Panc1 (cell line): ENCODE results near the gene PRKG1. TPM values are rescaled to one million over a fixed set of nuclear protein-coding genes. Genes with fewer than 3 reads are reported as not detected.
"Not testable (repeated sequence)": the region's sequence is repeated elsewhere in the genome, so short reads cannot be mapped to it uniquely, and the experiment has no call there.

Source experiments
- ATAC-seq: fragments of 200-7000 bp; cut with Tn5 transposase; 2 replicates; pipeline ENCODE4 v1.9.1; 2020; ENCODE audit warnings: mild to moderate bottlenecking, moderate library complexity
- BruUV-seq: library from RNA; stranded (reverse); fragments of 400-500 nt; replicated peaks from 2 replicates; lab custom pipeline; 2021; lab: Mats Ljungman, UMichigan
- CTCF ChIA-PET: fragments of 300-600 bp; sonication (Branson Sonifier 250); formaldehyde crosslinking; loops from one replicate; lab custom pipeline; 2022; ENCODE audit warnings: antibody characterized with exemption; lab: Charles Lee
- POLR2A ChIA-PET: fragments of 300-600 bp; sonication (Branson Sonifier 250); formaldehyde crosslinking; loops from one replicate; lab custom pipeline; 2022; ENCODE audit warnings: antibody characterized with exemption; lab: Charles Lee
- DNase-seq: peaks from one replicate; pipeline ENCODE4 v3.0.0-alpha.2; 2010; ENCODE audit warnings: low read depth, low spot score
- H3K27ac ChIP-seq: 2 replicates; pipeline ENCODE4 v1.5.1; 2011; ENCODE audit warnings: mild to moderate bottlenecking, low read length, inconsistent platforms
- H3K27me3 ChIP-seq: fragments of 200-500 bp; sonication (Bioruptor generic); 2 replicates; pipeline ENCODE4 v1.6.0; 2014; ENCODE audit warnings: low read length, inconsistent platforms; ENCODE audit not compliant: control insufficient read depth, insufficient read depth
- H3K36me3 ChIP-seq: fragments of 200-500 bp; sonication (Bioruptor generic); 2 replicates; pipeline ENCODE4 v1.5.1; 2014; ENCODE audit warnings: inconsistent platforms, mild to moderate bottlenecking, low read length, moderate library complexity; ENCODE audit not compliant: control insufficient read depth, insufficient read depth
- H3K4me1 ChIP-seq: 2 replicates; pipeline ENCODE4 v1.5.1; 2011; ENCODE audit warnings: inconsistent platforms, mild to moderate bottlenecking, low read length, moderate library complexity; ENCODE audit not compliant: control insufficient read depth, insufficient read depth
- H3K4me3 ChIP-seq, 2 experiments: 2 replicates each; pipeline ENCODE4 v1.5.1; 2011 to 2012; ENCODE audit warnings: low read depth in 2 of 2, low read length in 2 of 2, mild to moderate bottlenecking in 2 of 2, inconsistent platforms in 1 of 2, moderate library complexity in 1 of 2
- H3K9me3 ChIP-seq: fragments of 200-500 bp; sonication (Bioruptor generic); 2 replicates; pipeline ENCODE4 v1.5.1; 2014; ENCODE audit warnings: low read depth, mild to moderate bottlenecking, inconsistent platforms, low read length, moderate library complexity; ENCODE audit not compliant: control insufficient read depth, insufficient read depth
- CTCF ChIP-seq: fragments of 450-650 bp; IDR thresholded peaks from 2 replicates; pipeline ENCODE4 v1.5.1; 2017; ENCODE audit warnings: mild to moderate bottlenecking
- POLR2AphosphoS5 ChIP-seq: IDR thresholded peaks from 2 replicates; pipeline ENCODE4 v1.6.1; 2012; ENCODE audit warnings: mild to moderate bottlenecking, low read depth, low read length, moderate library complexity
- REST ChIP-seq, 2 experiments: IDR thresholded peaks; 2 replicates each; pipeline ENCODE4 v1.6.1; 2011 to 2012; ENCODE audit warnings: low read depth in 2 of 2, control low read depth in 1 of 2, low read length in 1 of 2, mild to moderate bottlenecking in 1 of 2, moderate library complexity in 1 of 2; ENCODE audit not compliant: insufficient read depth in 1 of 2
- SIN3A ChIP-seq: IDR thresholded peaks from 2 replicates; pipeline ENCODE4 v1.6.1; 2012; ENCODE audit warnings: low read depth, mild to moderate bottlenecking, low read length, moderate library complexity, borderline replicate concordance; ENCODE audit not compliant: insufficient read depth
- TCF7L2 ChIP-seq: IDR thresholded peaks from 2 replicates; pipeline ENCODE4 v1.6.1; 2011; ENCODE audit warnings: mild to moderate bottlenecking, low read depth, low read length, inconsistent platforms
- in situ Hi-C: cut with HindIII; loops from 2 replicates; pipeline ENCODE4 v1.10.0; 2016; ENCODE audit warnings: low sequenced_read_pairs, low pct_unique_long_range_greater_than_20kb
- intact Hi-C: fragments of 100-400 bp; cut with micrococcal nuclease; formaldehyde crosslinking; loops from one replicate; pipeline ENCODE4 v1.10.0; 2022; ENCODE audit not compliant: unreplicated experiment
- total RNA-seq: library from RNA; stranded (reverse); gene quantifications from one replicate; pipeline ENCODE4 v1.2.1, GENCODE V29; 2021; ENCODE audit not compliant: unreplicated experiment

PRKG1 gene
- total RNA-seq, 1 experiment from 2014 or later = 0.92 TPM

- no peaks in the 10 kb centered on the region for H3K9me3 ChIP-seq
- CTCF ChIA-PET = no interaction called here
- ATAC-seq = no peak
- no peaks in the 10 kb centered on the region for H3K27me3 ChIP-seq
- H3K36me3 ChIP-seq = no peaks in the 10 kb centered on the region
- intact Hi-C loops (no loop called here), in situ Hi-C loops (no loop called here)
- no peaks in the 10 kb centered on the region for H3K4me1 ChIP-seq
- H3K27ac ChIP-seq = no peak overlapping the region
- POLR2A ChIA-PET = no interaction called here
- no peak for DNase-seq
- no peak overlapping the region for H3K4me3 ChIP-seq
- BruUV-seq = no TSS peak
- TF ChIP-seq SIN3A (no peak), REST (IDR thresholded peaks at IDR 0.05; ENCODE audit: insufficient read depth in 1 of 2, low read depth in 2 of 2, low read length in 1 of 2) (no peak), POLR2AphosphoS5 (no peak), TCF7L2 (no peak), CTCF (no peak)
These were observed 266.1 kb downstream of the PRKG1 start for GRCh38 chr10:51340366-51340765.

GRCh38 chr10:51340845-51341610 lies 266.7 kb downstream of the PRKG1 start:
- Histone ChIP-seq H3K27me3 (no peaks in the 10 kb centered on the region), H3K4me1 (no peaks in the 10 kb centered on the region), H3K4me3 (no peak overlapping the region), H3K27ac (no peak overlapping the region), H3K36me3 (no peaks in the 10 kb centered on the region), H3K9me3 (no peaks in the 10 kb centered on the region)
- DNase-seq = no peak
- POLR2A ChIA-PET = no interaction called here
- intact Hi-C loops (no loop called here), in situ Hi-C loops (no loop called here)
- ATAC-seq = no peak
- TF ChIP-seq SIN3A = no peak
- no peak for TF ChIP-seq REST (IDR thresholded peaks at IDR 0.05; ENCODE audit: insufficient read depth in 1 of 2, low read depth in 2 of 2, low read length in 1 of 2)
- no TSS peak for BruUV-seq
- CTCF ChIA-PET = no interaction called here

GRCh38 chr10:51341745-51342144 lies 267.5 kb downstream of the PRKG1 start:
- POLR2A ChIA-PET = not testable (repeated sequence)

More at GRCh38 chr10:51341745-51342144, 267.5 kb downstream of the PRKG1 start:
- DNase-seq, H3K4me1 ChIP-seq, H3K27me3 ChIP-seq, H3K36me3 ChIP-seq, ATAC-seq, in situ Hi-C loops, CTCF ChIA-PET, BruUV-seq, H3K4me3 ChIP-seq, H3K9me3 ChIP-seq, intact Hi-C loops, H3K27ac ChIP-seq: not testable (repeated sequence)
